Measurements from ENCODE around the gene MAP2K5.

DNA sequence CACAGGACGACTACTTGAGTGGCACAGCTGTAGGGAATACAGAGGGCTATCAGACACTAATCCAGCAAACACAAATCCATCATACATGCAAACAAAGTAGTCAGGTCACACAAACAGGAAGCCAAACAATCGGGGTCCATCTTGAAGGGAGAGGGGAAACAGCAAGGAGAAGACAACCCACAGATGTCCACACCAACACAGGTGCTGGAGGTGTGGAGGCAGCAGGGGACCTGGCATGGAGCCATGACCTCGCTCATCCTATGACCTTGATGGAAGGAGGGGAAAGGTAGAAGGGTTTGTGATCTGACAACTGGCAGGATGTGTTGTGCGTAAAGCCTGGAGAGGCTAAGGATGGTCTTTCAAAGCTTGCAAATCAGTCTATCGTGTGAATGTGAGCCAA is 242.9 kb downstream of the MAP2K5 start:
- TF ChIP-seq, protein P1, sequence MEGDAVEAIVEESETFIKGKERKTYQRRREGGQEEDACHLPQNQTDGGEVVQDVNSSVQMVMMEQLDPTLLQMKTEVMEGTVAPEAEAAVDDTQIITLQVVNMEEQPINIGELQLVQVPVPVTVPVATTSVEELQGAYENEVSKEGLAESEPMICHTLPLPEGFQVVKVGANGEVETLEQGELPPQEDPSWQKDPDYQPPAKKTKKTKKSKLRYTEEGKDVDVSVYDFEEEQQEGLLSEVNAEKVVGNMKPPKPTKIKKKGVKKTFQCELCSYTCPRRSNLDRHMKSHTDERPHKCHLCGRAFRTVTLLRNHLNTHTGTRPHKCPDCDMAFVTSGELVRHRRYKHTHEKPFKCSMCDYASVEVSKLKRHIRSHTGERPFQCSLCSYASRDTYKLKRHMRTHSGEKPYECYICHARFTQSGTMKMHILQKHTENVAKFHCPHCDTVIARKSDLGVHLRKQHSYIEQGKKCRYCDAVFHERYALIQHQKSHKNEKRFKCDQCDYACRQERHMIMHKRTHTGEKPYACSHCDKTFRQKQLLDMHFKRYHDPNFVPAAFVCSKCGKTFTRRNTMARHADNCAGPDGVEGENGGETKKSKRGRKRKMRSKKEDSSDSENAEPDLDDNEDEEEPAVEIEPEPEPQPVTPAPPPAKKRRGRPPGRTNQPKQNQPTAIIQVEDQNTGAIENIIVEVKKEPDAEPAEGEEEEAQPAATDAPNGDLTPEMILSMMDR (IDR thresholded peaks at IDR 0.05) = no peak
- TF ChIP-seq EP300 (IDR thresholded peaks at IDR 0.05) = no peak

Measured in tibial nerve (tissue), 4 donors.